GM10266 (cell line): Measurements from ENCODE around the gene SRXN1.
A peak's percentile ranks its signal among the peaks of the same experiment; 100 is the strongest.

Experiments used
- DNase-seq: peaks from one replicate; pipeline ENCODE4 v3.0.0; 2012; ENCODE audit errors: extremely low spot score
- TF ChIP-seq, protein P1 (sequence below): IDR thresholded peaks from 2 replicates; pipeline ENCODE4 v1.5.1; 2012; ENCODE audit warnings: mild to moderate bottlenecking, low read depth; ENCODE audit not compliant: control insufficient read depth, insufficient read depth; ENCODE audit errors: missing control alignments

SRXN1 gene

DNA sequence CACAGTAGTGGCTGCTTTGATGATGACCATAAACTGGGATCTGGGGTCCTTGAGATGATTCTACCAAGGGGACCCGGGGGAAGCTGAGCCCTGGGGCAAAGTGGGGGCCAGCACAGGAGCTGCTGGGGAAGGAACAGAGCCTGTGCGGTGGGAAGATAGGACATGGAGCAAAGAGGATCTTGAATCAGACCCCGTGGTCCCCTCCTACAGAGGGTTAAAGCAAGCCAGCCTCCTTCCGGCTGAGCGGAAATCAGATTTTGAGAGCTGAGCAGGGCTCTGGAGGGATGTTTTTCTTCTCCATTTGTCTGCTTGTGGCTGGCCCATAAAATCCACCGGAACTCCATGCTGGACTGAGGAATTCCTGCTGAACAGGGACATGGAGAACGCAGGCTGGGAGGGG lies 32.8 kb downstream of the SRXN1 start:
- TF ChIP-seq, protein P1, sequence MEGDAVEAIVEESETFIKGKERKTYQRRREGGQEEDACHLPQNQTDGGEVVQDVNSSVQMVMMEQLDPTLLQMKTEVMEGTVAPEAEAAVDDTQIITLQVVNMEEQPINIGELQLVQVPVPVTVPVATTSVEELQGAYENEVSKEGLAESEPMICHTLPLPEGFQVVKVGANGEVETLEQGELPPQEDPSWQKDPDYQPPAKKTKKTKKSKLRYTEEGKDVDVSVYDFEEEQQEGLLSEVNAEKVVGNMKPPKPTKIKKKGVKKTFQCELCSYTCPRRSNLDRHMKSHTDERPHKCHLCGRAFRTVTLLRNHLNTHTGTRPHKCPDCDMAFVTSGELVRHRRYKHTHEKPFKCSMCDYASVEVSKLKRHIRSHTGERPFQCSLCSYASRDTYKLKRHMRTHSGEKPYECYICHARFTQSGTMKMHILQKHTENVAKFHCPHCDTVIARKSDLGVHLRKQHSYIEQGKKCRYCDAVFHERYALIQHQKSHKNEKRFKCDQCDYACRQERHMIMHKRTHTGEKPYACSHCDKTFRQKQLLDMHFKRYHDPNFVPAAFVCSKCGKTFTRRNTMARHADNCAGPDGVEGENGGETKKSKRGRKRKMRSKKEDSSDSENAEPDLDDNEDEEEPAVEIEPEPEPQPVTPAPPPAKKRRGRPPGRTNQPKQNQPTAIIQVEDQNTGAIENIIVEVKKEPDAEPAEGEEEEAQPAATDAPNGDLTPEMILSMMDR = no peak
- DNase-seq = no peak

DNA sequence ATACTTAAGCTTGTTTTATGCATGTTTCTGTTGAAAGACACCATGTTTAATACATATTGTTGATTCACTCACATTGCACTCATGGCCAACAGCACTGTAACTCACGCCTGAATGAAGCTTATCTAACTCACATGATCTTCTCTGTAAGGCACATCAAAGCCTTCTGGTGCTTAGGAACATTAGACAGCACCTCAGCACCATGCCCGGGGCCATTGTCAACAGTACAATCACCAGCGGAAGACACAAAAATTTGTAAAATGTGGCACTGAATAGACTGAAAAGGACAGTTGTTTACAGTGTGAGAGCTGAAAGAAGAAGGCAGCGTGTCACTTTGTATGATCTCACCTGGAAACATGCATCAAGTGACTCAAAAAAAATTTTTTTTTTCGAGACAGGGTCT lies 34.0 kb downstream of the SRXN1 start:
- TF ChIP-seq, protein P1 = no peak
- DNase-seq = no peak

DNA sequence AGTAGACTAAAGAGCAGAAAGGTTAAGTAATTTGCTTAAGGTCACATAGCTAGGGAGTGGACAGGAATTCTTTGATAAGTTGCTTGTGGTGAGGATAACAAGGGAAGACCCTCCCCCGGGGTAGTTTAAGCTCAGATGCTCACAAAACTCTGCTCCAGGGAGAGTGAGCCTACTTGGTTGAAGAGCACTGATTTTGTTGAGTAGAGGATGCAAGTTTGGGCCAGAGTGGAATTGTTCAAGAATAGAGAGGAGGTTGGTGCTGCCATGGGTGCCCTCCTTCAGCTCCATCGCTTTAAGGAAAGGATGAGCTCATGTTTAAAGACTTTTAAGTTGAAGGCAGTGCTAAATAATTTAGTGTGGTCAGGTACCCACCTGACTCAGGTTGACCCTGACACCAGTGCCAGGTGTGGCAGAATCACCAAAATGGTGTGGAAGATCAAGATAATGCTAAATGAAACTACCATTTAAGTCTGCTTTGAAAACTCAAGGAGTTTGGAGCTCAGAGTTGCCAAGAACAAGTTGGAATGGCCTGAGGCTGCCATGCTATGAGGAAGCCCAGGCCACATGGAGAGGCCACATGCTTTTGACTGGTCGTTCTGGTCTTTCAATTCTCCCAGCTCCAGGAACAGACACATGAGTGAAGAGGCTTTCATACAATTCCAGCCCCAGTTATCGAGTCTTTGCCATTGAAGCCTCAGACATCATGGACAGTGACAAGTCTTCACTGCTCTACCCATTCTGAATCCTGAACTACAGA lies 34.9 kb downstream of the SRXN1 start:
- no peak for DNase-seq
- TF ChIP-seq, protein P1 = no peak

DNA sequence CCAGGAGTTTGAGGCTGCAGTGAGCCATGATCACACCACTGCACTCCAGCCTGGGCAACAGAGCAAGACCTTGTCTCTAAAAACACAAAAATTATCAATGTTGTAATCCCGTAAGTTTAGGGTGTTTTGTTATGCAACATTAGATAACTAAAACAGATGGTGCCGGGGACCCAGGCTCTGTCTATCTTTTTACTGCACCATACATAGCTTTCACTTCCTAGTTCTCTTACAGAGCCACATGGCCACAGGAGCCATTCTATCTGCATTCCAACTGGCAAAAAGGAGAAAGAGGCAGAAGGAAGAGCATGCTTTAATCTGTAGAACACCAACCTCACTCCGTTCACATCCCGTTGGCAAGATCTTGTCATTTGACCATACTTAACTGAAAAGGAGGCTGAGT lies 37.5 kb downstream of the SRXN1 start:
- TF ChIP-seq, protein P1 = no peak
- DNase-seq = no peak

DNA sequence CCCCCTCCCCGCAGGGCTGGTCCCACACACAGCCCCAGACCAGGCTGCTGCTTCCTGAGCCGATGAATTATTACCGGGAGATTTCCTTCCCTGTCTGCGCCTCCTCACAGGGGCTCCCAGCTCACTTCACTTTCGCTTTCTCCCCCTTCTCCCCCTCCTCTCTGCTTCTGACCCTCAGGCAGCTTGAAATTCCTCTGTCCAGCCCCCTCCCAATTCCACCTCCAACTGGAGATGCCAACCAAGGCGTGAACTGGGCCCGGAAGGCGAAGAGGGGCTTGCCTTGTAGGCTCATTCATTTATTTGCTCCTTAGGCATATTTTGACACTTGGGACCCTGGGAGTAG lies 41.2 kb downstream of the SRXN1 start:
- TF ChIP-seq, protein P1 = no peak
- DNase-seq = no peak

DNA sequence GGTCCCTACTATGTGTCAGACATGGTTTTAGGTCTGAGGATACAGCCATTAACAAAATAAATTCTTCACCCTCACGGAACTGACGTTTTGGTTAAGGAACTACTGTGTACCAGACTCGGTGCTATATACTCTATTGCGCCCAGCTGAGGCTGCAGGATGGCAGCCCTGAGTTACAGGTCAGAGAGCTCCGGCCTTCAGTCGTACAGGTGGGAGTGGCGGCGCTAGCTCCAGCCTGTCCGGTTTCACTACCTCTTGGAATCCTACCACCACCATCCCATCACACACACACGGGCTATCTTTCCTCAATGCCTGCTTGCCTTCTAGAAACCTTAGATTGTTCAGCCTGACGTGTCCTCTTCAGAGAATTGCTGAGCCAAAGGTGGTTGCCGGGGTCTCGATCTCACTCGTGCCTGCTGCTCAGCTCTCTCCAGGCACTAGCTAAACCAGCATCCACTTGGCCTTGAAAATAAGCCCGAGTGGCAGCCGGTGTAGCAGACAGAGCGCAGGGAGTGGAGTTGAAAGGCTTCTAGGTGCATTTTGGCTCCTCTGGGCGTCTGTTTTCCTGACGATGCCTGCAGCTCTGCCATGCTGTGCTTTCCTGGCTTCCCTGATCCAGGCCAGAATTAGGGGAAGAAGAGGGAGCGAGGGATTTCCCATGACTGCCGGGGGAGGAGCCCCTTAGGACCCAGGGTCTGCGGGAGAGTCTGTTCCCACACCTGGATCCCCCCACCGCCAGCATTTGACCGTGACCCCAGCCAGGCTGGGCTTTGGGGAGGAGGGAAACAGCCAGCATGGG lies 41.8 kb downstream of the SRXN1 start:
- DNase-seq = peak; percentile 37
- TF ChIP-seq, protein P1 = no peak
